Progenitor cell of endocrine pancreas (in vitro differentiated cells): Measurements from ENCODE around the gene PLEKHM3. TPM values are rescaled to one million over a fixed set of nuclear protein-coding genes. Genes with fewer than 3 reads are reported as not detected.

Experiments used
- DNase-seq: peaks from one replicate; pipeline ENCODE4 v3.0.0; 2021; ENCODE audit warnings: low spot score; ENCODE audit not compliant: unreplicated experiment
- H3K27ac Mint-ChIP-seq: 2 replicates; pipeline ENCODE4 v1.8.0; 2021; ENCODE audit warnings: mild to moderate bottlenecking, moderate library complexity, mixed read lengths
- H3K27me3 Mint-ChIP-seq: 2 replicates; pipeline ENCODE4 v1.8.0; 2021; ENCODE audit warnings: mixed read lengths
- H3K36me3 Mint-ChIP-seq: 2 replicates; pipeline ENCODE4 v1.8.0; 2022; ENCODE audit warnings: mixed read lengths; ENCODE audit not compliant: insufficient read depth
- H3K4me1 Mint-ChIP-seq: 2 replicates; pipeline ENCODE4 v1.8.0; 2021; ENCODE audit warnings: low read depth, mixed read lengths
- H3K4me3 Mint-ChIP-seq: 2 replicates; pipeline ENCODE4 v1.8.0; 2021; ENCODE audit warnings: low read depth, mild to moderate bottlenecking, moderate library complexity, mixed read lengths
- H3K9me3 Mint-ChIP-seq: 2 replicates; pipeline ENCODE4 v1.8.0; 2021; ENCODE audit warnings: low read depth, mixed read lengths
- CTCF ChIP-seq: fragments of 200-600 bp; sonication (generic); IDR thresholded peaks from one replicate; pipeline ENCODE4 v1.5.0; 2021; ENCODE audit warnings: antibody characterized with exemption, mild to moderate bottlenecking; ENCODE audit not compliant: unreplicated experiment
- total RNA-seq: library from RNA; stranded (reverse); gene quantifications from 2 replicates; pipeline ENCODE4 v1.2.1, GENCODE V29; 2021

Gene PLEKHM3
- total RNA-seq, 1 donor from 2014 or later: 19.2 TPM

DNA sequence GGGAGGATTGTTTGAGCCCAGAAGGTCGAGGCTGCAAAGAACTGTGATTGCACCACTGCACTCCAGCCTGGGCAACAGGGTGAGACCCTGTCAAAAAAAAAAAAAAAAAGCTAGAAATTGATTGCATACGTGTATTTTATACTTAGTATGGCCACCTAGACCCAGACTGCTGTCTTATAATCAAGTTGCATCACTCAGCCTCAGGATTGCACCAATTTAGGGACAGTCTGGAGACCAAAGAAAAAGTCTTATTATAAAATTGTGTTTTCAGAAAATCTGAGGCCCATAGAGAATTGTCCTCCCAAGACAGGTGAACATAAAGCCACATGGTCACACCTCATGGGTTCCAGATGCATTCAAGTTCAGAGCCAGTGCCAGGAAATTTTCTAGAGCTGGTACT is 17.1 kb upstream of the PLEKHM3 start:
- Mint-ChIP-seq H3K9me3 (no peaks in the 10 kb centered on the region), H3K4me1 (peaks cover 7% of the 10 kb centered on the region), H3K27ac (no peak overlapping the region), H3K27me3 (no peaks in the 10 kb centered on the region), H3K36me3 (no peaks in the 10 kb centered on the region), H3K4me3 (no peak overlapping the region)
- no peak for DNase-seq
- TF ChIP-seq CTCF: no peak

GRCh38 chr2:208042041-208042440 is 16.7 kb upstream of the PLEKHM3 start:
- Mint-ChIP-seq H3K27ac (no peak overlapping the region), H3K36me3 (no peaks in the 10 kb centered on the region), H3K9me3 (no peaks in the 10 kb centered on the region), H3K4me1 (peaks cover 7% of the 10 kb centered on the region), H3K4me3 (no peak overlapping the region), H3K27me3 (no peaks in the 10 kb centered on the region)
- no peak for TF ChIP-seq CTCF
- no peak for DNase-seq

DNA sequence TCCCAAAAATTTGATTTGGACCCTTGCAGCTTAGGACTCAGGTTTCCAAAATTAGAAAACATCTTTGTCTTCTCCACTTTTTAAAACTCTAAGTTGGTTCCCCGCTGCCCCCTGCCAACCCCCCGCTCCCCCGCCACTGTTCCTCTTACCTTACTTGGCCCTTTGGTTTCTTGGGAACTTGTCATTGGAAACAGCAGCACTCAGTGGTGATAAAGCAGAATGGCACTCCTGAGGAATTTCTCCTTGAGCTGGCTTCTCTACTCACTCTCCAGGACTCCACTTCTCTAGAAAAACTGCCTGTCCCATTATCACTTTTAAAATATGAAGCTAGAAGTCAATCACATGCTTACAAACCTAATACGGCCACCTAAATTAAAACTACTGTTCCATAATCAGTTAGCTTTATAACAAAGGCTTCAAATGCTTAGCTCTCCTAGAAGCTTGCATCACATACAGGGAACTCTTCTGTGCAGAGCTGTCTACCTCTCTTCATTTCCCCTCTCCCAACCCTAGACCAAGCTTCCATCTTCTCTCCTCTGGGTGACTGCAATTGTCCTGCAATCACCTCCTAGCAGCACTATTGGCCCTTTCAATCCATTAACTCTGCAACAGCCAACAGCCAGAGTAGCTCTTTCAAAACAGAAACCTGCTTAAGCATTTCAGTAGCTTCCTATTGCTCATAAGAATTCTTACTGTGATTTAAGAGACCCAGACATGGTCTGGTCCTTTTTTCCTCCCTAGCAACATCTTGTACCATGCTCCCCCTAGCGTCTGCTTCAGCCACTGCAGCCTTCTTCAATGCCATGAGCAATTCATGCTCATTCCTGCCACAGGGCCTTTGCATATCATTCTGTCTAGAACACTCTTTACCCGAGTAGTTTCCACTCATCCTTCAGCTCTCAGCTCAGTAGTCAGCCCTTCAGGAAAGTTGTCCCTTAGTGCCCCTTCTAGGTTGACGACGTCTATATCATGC is 15.2 kb upstream of the PLEKHM3 start:
- peak; percentile 41 for DNase-seq
- Mint-ChIP-seq H3K4me3 (no peak overlapping the region), H3K4me1 (peaks cover 7% of the 10 kb centered on the region), H3K9me3 (no peaks in the 10 kb centered on the region), H3K27ac (no peak overlapping the region), H3K27me3 (no peaks in the 10 kb centered on the region), H3K36me3 (no peaks in the 10 kb centered on the region)
- peak; percentile 69 for TF ChIP-seq CTCF

GRCh38 chr2:208039376-208040110 is 14.2 kb upstream of the PLEKHM3 start:
- TF ChIP-seq CTCF: no peak
- H3K9me3 Mint-ChIP-seq: no peaks in the 10 kb centered on the region
- H3K36me3 Mint-ChIP-seq: no peaks in the 10 kb centered on the region
- no peaks in the 10 kb centered on the region for H3K27me3 Mint-ChIP-seq
- peaks cover 7% of the 10 kb centered on the region for H3K4me1 Mint-ChIP-seq
- no peak overlapping the region for H3K4me3 Mint-ChIP-seq
- no peak overlapping the region for H3K27ac Mint-ChIP-seq
- DNase-seq: no peak
